Measurements from ENCODE around the gene TOP2B.

- TF ChIP-seq, protein P1, sequence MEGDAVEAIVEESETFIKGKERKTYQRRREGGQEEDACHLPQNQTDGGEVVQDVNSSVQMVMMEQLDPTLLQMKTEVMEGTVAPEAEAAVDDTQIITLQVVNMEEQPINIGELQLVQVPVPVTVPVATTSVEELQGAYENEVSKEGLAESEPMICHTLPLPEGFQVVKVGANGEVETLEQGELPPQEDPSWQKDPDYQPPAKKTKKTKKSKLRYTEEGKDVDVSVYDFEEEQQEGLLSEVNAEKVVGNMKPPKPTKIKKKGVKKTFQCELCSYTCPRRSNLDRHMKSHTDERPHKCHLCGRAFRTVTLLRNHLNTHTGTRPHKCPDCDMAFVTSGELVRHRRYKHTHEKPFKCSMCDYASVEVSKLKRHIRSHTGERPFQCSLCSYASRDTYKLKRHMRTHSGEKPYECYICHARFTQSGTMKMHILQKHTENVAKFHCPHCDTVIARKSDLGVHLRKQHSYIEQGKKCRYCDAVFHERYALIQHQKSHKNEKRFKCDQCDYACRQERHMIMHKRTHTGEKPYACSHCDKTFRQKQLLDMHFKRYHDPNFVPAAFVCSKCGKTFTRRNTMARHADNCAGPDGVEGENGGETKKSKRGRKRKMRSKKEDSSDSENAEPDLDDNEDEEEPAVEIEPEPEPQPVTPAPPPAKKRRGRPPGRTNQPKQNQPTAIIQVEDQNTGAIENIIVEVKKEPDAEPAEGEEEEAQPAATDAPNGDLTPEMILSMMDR (conservative IDR thresholded peaks at IDR 0.05): no peak
- no peak for TF ChIP-seq EZH2 (IDR thresholded peaks at IDR 0.05; ENCODE audit: low read depth)
Measured at GRCh38 chr3:25585361-25586166, 79.1 kb downstream of the TOP2B start.
